DOHH2 (cell line): ENCODE results near the gene ALOX5.

ENCODE experiments used
- H3F3A ChIP-seq: fragments of 200-600 bp; sonication (generic), shearing (Covaris generic); 2 replicates; pipeline ENCODE4 v1.6.0; 2016; ENCODE audit warnings: antibody characterized with exemption, mild to moderate bottlenecking; ENCODE audit not compliant: control insufficient read depth, insufficient read depth
- H3K27ac ChIP-seq: fragments of 200-600 bp; sonication (generic); 2 replicates; pipeline ENCODE4 v1.5.1; 2014; ENCODE audit warnings: low read depth, mild to moderate bottlenecking, low read length, moderate library complexity
- H3K27me3 ChIP-seq: fragments of 200-600 bp; sonication (generic); 2 replicates; pipeline ENCODE4 v1.6.1; 2014; ENCODE audit warnings: mild to moderate bottlenecking, low read length, mixed read lengths; ENCODE audit not compliant: control insufficient read depth
- H3K36me3 ChIP-seq: fragments of 200-600 bp; sonication (generic); 2 replicates; pipeline ENCODE4 v1.6.1; 2014; ENCODE audit warnings: mild to moderate bottlenecking, low read length, moderate library complexity, mixed read lengths; ENCODE audit not compliant: control insufficient read depth
- H3K4me1 ChIP-seq: fragments of 200-600 bp; sonication (generic); 2 replicates; pipeline ENCODE4 v1.6.1; 2014; ENCODE audit warnings: mild to moderate bottlenecking, low read length, mixed read lengths; ENCODE audit not compliant: control insufficient read depth
- H3K4me2 ChIP-seq: fragments of 200-600 bp; sonication (generic); 2 replicates; pipeline ENCODE4 v1.6.0; 2014; ENCODE audit warnings: mild to moderate bottlenecking, low read length, moderate library complexity
- H3K4me3 ChIP-seq: fragments of 200-600 bp; sonication (generic); 2 replicates; pipeline ENCODE4 v1.5.1; 2014; ENCODE audit warnings: mild to moderate bottlenecking, low read length, mixed read lengths
- H3K79me2 ChIP-seq: fragments of 200-600 bp; sonication (generic); 2 replicates; pipeline ENCODE4 v1.6.1; 2014; ENCODE audit warnings: mild to moderate bottlenecking, low read length, mixed read lengths; ENCODE audit not compliant: control insufficient read depth
- H3K9me2 ChIP-seq: fragments of 200-600 bp; sonication (generic); replicated peaks from 2 replicates; pipeline ENCODE4 v1.6.1; 2014; ENCODE audit warnings: mild to moderate bottlenecking, low read length, mixed read lengths; ENCODE audit not compliant: control insufficient read depth
- H3K9me3 ChIP-seq: fragments of 200-600 bp; sonication (generic); 2 replicates; pipeline ENCODE4 v1.6.1; 2014; ENCODE audit warnings: antibody characterized with exemption, low read length, mixed read lengths; ENCODE audit not compliant: control insufficient read depth, insufficient read depth
- H4K20me1 ChIP-seq: fragments of 200-600 bp; sonication (generic); 2 replicates; pipeline ENCODE4 v1.6.0; 2014; ENCODE audit warnings: low read depth, mild to moderate bottlenecking, antibody characterized with exemption, low read length, moderate library complexity; ENCODE audit not compliant: control insufficient read depth, insufficient read depth
- CTCF ChIP-seq: fragments of 200-600 bp; sonication (generic); IDR thresholded peaks from one replicate; pipeline ENCODE4 v1.5.1; 2014; ENCODE audit warnings: antibody characterized with exemption, mild to moderate bottlenecking, low read depth, low read length; ENCODE audit not compliant: poor library complexity, severe bottlenecking
- EZH2phosphoT487 ChIP-seq: fragments of 200-600 bp; sonication (generic); IDR thresholded peaks from 2 replicates; pipeline ENCODE4 v1.6.1; 2017; ENCODE audit warnings: borderline replicate concordance, mild to moderate bottlenecking, antibody characterized with exemption, low read length, moderate library complexity, mixed read lengths

Gene ALOX5

GRCh38 chr10:45432113-45432512 is 58.1 kb downstream of the ALOX5 start:
- H3K9me3 ChIP-seq, result no peaks in the 10 kb centered on the region
- H3K4me2 ChIP-seq, result no peak overlapping the region
- H3K27ac ChIP-seq, result no peak overlapping the region
- H3K9me2 ChIP-seq, result no peaks in the 10 kb centered on the region
- H3K4me3 ChIP-seq, result no peak overlapping the region
- TF ChIP-seq CTCF (no peak), EZH2phosphoT487 (no peak)
- peaks cover 47% of the 10 kb centered on the region for H3K4me1 ChIP-seq
- H3K27me3 ChIP-seq, result no peaks in the 10 kb centered on the region
- H3K79me2 ChIP-seq, result peaks cover 61% of the 10 kb centered on the region
- peaks cover 21% of the 10 kb centered on the region for H3F3A ChIP-seq
- 0 out of 2 replicates have a peak, but pooled peaks cover 2% of the 10 kb centered on the region for H4K20me1 ChIP-seq
- H3K36me3 ChIP-seq, result peaks cover 96% of the 10 kb centered on the region

- no peak overlapping the region for H3K27ac ChIP-seq
- H3K36me3 ChIP-seq, result peaks cover 96% of the 10 kb centered on the region
- no peaks in the 10 kb centered on the region for H3K27me3 ChIP-seq
- H3K9me3 ChIP-seq, result no peaks in the 10 kb centered on the region
- no peak overlapping the region for H3K4me2 ChIP-seq
- no peaks in the 10 kb centered on the region for H3K9me2 ChIP-seq
- H3K4me3 ChIP-seq, result no peak overlapping the region
- H3F3A ChIP-seq, result peaks cover 25% of the 10 kb centered on the region
- H3K79me2 ChIP-seq, result peaks cover 65% of the 10 kb centered on the region
- TF ChIP-seq CTCF (no peak), EZH2phosphoT487 (no peak)
- H3K4me1 ChIP-seq, result peaks cover 55% of the 10 kb centered on the region
- 0 out of 2 replicates have a peak, but pooled peaks cover 2% of the 10 kb centered on the region for H4K20me1 ChIP-seq
Measured at GRCh38 chr10:45432700-45433472, 58.9 kb downstream of the ALOX5 start.

DNA sequence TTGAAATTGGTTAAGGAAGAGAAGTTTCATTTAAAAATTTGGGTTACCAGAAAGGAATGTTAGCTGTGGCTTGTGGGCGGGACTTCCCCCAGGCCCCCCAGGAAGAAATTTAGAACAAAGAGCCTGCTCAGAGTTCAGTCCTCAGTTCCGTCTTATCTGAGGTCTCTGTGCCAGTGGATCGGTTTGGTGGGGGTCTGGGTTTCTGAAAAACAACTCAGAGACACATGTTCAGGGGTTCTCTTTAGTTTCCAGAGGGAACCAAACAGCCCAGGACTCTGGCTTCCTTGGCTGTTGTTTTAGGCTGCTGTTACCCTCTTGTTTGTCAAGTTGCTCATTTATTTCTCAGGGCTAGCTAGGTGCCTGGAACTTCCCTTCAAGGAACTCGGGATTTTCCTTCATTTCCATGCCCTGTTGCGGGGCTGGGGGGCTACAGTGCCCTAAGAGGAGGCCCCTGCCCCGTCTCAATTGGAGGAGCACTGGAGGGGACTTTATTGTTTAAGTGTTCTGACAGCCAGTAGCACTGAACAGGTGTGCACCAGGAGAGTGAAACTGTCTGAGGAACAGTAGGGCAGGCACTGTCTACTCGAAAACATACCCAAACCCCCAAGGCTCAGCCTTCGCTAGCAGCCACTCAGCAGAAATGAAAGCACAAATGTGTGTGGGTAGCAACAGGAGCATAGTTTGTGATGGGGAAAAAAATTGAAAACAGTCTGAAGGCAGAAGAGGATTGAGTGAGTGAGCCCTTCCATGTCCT is 59.9 kb downstream of the ALOX5 start:
- peaks cover 28% of the 10 kb centered on the region for H3F3A ChIP-seq
- H3K27me3 ChIP-seq, result no peaks in the 10 kb centered on the region
- no peaks in the 10 kb centered on the region for H3K9me3 ChIP-seq
- H3K9me2 ChIP-seq, result no peaks in the 10 kb centered on the region
- H3K79me2 ChIP-seq, result peaks cover 65% of the 10 kb centered on the region
- 0 out of 2 replicates have a peak, but pooled peaks cover 5% of the 10 kb centered on the region for H4K20me1 ChIP-seq
- TF ChIP-seq CTCF, result no peak
- no peak for TF ChIP-seq EZH2phosphoT487
- no peak overlapping the region for H3K27ac ChIP-seq
- H3K4me2 ChIP-seq, result 0 out of 2 replicates have a peak overlapping the region, but pooled peaks have one; percentile 14
- peaks cover 97% of the 10 kb centered on the region for H3K36me3 ChIP-seq
- H3K4me3 ChIP-seq, result no peak overlapping the region
- H3K4me1 ChIP-seq, result peaks cover 60% of the 10 kb centered on the region
